Osteoblast (primary cell): ENCODE results near the gene GJA5. TPM values are rescaled to one million over a fixed set of nuclear protein-coding genes. Genes with fewer than 3 reads are reported as not detected.

Experiments used
- DNase-seq: peaks from one replicate; pipeline ENCODE4 v3.0.0; 2011; ENCODE audit warnings: low spot score, mixed read lengths; ENCODE audit not compliant: insufficient read length; ENCODE audit errors: missing footprints
- H2AFZ ChIP-seq: 2 replicates; pipeline ENCODE4 v1.6.0; 2011; ENCODE audit warnings: mild to moderate bottlenecking, low read length
- H3K27ac ChIP-seq: 2 replicates; pipeline ENCODE4 v1.5.1; 2011; ENCODE audit warnings: mild to moderate bottlenecking, low read depth, low read length, moderate library complexity
- H3K27me3 ChIP-seq: 2 replicates; pipeline ENCODE4 v1.6.0; 2012; ENCODE audit warnings: mild to moderate bottlenecking, control low read depth, inconsistent platforms, low read length, moderate library complexity; ENCODE audit not compliant: insufficient read depth
- H3K36me3 ChIP-seq: 2 replicates; pipeline ENCODE4 v1.5.1; 2011; ENCODE audit warnings: mild to moderate bottlenecking, low read length, control low read depth, moderate library complexity; ENCODE audit not compliant: insufficient read depth
- H3K4me1 ChIP-seq: 2 replicates; pipeline ENCODE4 v1.5.1; 2011; ENCODE audit warnings: mild to moderate bottlenecking, low read length, control low read depth, moderate library complexity; ENCODE audit not compliant: insufficient read depth
- H3K4me2 ChIP-seq: 2 replicates; pipeline ENCODE4 v1.6.0; 2011; ENCODE audit warnings: mild to moderate bottlenecking, low read length; ENCODE audit not compliant: insufficient read depth
- H3K4me3 ChIP-seq: fragments of 200-600 bp; sonication (generic); 3 replicates; pipeline ENCODE4 v1.5.1; 2012; ENCODE audit warnings: mild to moderate bottlenecking, low read length, inconsistent platforms; ENCODE audit not compliant: insufficient read depth
- H3K79me2 ChIP-seq: 2 replicates; pipeline ENCODE4 v1.6.0; 2012; ENCODE audit warnings: mild to moderate bottlenecking, low read length, control low read depth, inconsistent platforms; ENCODE audit not compliant: insufficient read depth
- H3K9me3 ChIP-seq: 2 replicates; pipeline ENCODE4 v1.5.1; 2011; ENCODE audit warnings: low read depth, low read length, control low read depth
- H4K20me1 ChIP-seq: 2 replicates; pipeline ENCODE4 v1.6.0; 2012; ENCODE audit warnings: mild to moderate bottlenecking, low read length, control low read depth; ENCODE audit not compliant: insufficient read depth
- CTCF ChIP-seq: IDR thresholded peaks from 2 replicates; pipeline ENCODE4 v1.5.1; 2011; ENCODE audit warnings: mild to moderate bottlenecking, low read depth, low read length, moderate library complexity; ENCODE audit errors: extremely low read depth
- total RNA-seq: library from RNA; depleted of rRNA; stranded (reverse); fragments of >200 nt; gene quantifications from 2 replicates; pipeline ENCODE4 v1.2.3, GENCODE V29; 2012

The GJA5 gene
- total RNA-seq, 1 donor = not detected

GRCh38 chr1:147784941-147785340, 24.5 kb upstream of the GJA5 start:
- no peak for TF ChIP-seq CTCF
- H3K27ac ChIP-seq = no peak overlapping the region
- no peak overlapping the region for H3K4me3 ChIP-seq
- no peaks in the 10 kb centered on the region for H3K9me3 ChIP-seq
- no peaks in the 10 kb centered on the region for H3K4me1 ChIP-seq
- H3K36me3 ChIP-seq = no peaks in the 10 kb centered on the region
- no peak overlapping the region for H3K4me2 ChIP-seq
- H3K27me3 ChIP-seq = no peaks in the 10 kb centered on the region
- no peak overlapping the region for H2AFZ ChIP-seq
- no peaks in the 10 kb centered on the region for H3K79me2 ChIP-seq
- no peaks in the 10 kb centered on the region for H4K20me1 ChIP-seq
- no peak for DNase-seq

GRCh38 chr1:147781056-147781471, 20.7 kb upstream of the GJA5 start:
- Histone ChIP-seq H3K9me3 (no peaks in the 10 kb centered on the region), H3K4me3 (no peak overlapping the region), H3K27ac (no peak overlapping the region), H3K79me2 (no peaks in the 10 kb centered on the region), H4K20me1 (no peaks in the 10 kb centered on the region), H3K4me2 (no peak overlapping the region), H2AFZ (no peak overlapping the region), H3K36me3 (no peaks in the 10 kb centered on the region), H3K4me1 (no peaks in the 10 kb centered on the region), H3K27me3 (no peaks in the 10 kb centered on the region)
- DNase-seq = no peak
- TF ChIP-seq CTCF = no peak

- H2AFZ ChIP-seq = no peak overlapping the region
- no peak overlapping the region for H3K4me2 ChIP-seq
- no peak overlapping the region for H3K4me3 ChIP-seq
- H3K36me3 ChIP-seq = no peaks in the 10 kb centered on the region
- DNase-seq = no peak
- no peaks in the 10 kb centered on the region for H3K4me1 ChIP-seq
- H4K20me1 ChIP-seq = no peaks in the 10 kb centered on the region
- no peaks in the 10 kb centered on the region for H3K9me3 ChIP-seq
- peaks cover 9% of the 10 kb centered on the region for H3K27me3 ChIP-seq
- H3K79me2 ChIP-seq = no peaks in the 10 kb centered on the region
- H3K27ac ChIP-seq = no peak overlapping the region
- TF ChIP-seq CTCF = no peak
Observed at GRCh38 chr1:147777694-147778093, 17.3 kb upstream of the GJA5 start.

- Histone ChIP-seq H3K79me2 (no peaks in the 10 kb centered on the region), H3K4me2 (no peak overlapping the region), H3K4me3 (no peak overlapping the region), H3K36me3 (no peaks in the 10 kb centered on the region), H2AFZ (no peak overlapping the region), H3K4me1 (peaks cover 18% of the 10 kb centered on the region), H3K27me3 (peaks cover 9% of the 10 kb centered on the region), H3K9me3 (no peaks in the 10 kb centered on the region), H3K27ac (no peak overlapping the region), H4K20me1 (no peaks in the 10 kb centered on the region)
- DNase-seq = no peak
- no peak for TF ChIP-seq CTCF
Observed at GRCh38 chr1:147773215-147773715, 12.9 kb upstream of the GJA5 start.
